Myocyte (in vitro differentiated cells): ENCODE results near the gene UVSSA. TPM values are rescaled to one million over a fixed set of nuclear protein-coding genes. Genes with fewer than 3 reads are reported as not detected.
"Not testable (repeated sequence)": the region's sequence is repeated elsewhere in the genome, so short reads cannot be mapped to it uniquely, and the experiment has no call there.

ENCODE experiments used
- DNase-seq: peaks from one replicate; pipeline ENCODE4 v3.0.0-alpha.2; 2012; ENCODE audit warnings: low read depth
- total RNA-seq: library from RNA; depleted of rRNA; stranded (reverse); fragments of >200 nt; gene quantifications from 2 replicates; pipeline ENCODE4 v1.2.3, GENCODE V29; 2014

UVSSA gene
- total RNA-seq, 1 donor from 2014 or later: 7.9 TPM

- no peak for DNase-seq
Observed at GRCh38 chr4:1385373-1386340, 38.6 kb downstream of the UVSSA start.

- not testable (repeated sequence) for DNase-seq
Observed at GRCh38 chr4:1393363-1393762, 46.4 kb downstream of the UVSSA start.

GRCh38 chr4:1393866-1394265 is 46.9 kb downstream of the UVSSA start:
- DNase-seq: no peak

DNA sequence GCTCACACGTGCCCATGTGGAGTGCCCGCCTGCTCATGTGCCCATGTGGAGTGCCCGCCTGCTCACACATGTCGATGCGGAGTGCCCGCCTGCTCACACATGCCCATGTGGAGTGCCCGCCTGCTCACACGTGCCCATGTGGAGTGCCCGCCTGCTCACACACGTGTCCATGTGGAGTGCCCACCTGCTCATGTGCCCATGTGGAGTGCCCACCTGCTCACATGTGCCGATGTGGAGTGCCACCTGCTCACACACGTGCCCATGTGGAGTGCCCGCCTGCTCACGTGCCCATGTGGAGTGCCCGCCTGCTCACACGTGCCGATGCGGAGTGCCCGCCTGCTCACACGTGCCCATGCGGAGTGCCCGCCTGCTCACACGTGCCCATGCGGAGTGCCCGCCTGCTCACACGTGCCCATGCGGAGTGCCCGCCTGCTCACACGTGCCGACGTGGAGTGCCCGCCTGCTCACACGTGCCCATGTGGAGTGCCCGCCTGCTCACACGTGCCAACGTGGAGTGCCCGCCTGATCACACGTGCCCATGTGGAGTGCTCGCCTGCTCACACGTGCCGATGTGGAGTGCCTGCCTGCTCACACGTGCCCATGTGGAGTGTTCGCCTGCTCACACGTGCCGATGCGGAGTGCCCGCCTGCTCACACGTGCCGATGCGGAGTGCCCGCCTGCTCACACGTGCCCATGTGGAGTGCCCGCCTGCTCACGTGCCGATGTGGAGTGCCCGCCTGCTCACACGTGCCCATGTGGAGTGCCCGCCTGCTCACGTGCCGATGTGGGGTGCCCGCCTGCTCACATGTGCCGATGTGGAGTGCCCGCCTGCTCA is 47.8 kb downstream of the UVSSA start:
- not testable (repeated sequence) for DNase-seq

DNA sequence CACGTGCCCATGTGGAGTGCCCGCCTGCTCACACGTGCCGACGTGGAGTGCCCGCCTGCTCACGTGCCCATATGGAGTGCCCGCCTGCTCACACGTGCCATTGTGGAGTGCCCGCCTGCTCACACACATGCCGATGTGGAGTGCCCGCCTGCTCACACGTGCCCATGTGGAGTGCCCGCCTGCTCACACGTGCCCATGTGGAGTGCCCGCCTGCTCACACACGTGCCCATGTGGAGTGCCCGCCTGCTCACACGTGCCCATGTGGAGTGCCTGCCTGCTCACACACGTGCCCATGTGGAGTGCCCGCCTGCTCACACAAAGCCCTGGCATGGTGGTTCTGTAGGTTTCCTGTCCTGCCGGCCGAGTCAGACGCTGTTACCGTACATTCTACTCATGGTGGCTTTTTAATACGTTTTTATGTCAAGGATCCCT is 48.4 kb downstream of the UVSSA start:
- DNase-seq: not testable (repeated sequence)

- DNase-seq: no peak
Observed at GRCh38 chr4:1395941-1396805, 49.2 kb downstream of the UVSSA start.

DNA sequence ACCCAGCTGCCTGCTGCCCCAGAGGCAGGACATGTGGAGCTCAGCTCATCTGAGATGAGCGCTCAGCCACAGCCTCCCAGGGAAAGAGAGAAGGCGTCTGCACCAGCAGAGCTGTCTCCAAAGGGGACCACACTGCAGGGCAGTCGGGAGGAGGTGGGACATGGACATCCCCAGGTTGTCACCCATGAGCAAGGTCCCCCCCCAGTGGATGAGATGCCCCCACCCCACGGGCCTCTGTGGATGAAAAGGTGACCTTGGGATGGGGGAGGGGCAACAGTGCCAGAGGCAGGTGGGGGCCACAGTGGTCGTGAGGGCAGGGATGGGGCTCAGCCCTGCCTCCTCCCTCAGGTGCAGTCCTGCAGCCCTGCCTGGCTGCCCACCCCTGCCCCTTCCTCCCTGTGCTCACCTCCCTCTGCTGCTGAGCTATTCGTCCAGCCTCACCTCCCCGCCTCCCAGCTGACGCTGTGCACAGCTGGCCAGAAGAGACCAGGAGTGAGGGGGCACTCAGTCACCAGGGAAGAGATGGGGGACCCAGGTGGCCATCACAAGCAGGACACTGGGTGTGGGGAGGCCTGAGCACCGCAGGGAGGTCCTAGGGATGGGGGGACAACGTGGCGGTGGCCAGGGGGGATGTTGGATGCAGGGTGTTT is 49.9 kb downstream of the UVSSA start:
- DNase-seq: no peak

- DNase-seq: no peak
Observed at GRCh38 chr4:1398681-1399507, 51.9 kb downstream of the UVSSA start.

DNA sequence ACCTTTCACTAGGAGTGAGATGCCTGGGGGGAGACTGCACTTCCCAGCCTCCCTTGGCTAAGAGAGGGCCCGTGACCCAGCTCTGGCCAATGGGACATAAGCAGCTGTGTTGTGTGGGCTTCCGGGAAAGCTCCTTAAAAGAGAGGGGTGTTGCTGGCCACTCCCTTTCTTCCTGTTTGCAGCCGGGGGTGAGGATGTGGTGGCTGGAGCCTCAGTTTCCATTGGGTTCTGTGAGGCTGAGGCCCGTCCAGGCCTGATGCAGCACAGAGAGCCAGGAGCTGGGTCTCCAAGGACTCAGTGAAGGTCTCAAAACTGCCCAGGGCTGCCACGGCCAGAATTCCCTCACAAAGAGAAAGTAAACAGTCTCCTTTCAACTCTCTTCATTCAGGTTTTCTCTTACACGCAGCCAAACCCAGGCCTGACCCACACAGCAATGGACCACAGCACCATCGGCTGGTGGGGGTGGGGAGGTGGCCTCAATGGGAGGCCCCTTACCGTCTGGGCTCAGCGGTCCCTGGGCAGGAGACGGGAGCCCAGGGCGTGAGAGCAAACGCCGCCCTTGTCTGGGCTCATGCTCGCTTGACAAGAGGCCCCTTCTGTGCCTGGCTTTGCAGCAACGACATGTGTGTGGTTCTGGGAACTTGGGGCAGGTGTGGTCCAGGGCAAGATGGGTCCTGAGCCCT is 52.6 kb downstream of the UVSSA start:
- DNase-seq: no peak

GRCh38 chr4:1400191-1400805 is 53.3 kb downstream of the UVSSA start:
- DNase-seq: no peak

- DNase-seq: peak; percentile 12
Observed at GRCh38 chr4:1400831-1401408, 53.9 kb downstream of the UVSSA start.

DNA sequence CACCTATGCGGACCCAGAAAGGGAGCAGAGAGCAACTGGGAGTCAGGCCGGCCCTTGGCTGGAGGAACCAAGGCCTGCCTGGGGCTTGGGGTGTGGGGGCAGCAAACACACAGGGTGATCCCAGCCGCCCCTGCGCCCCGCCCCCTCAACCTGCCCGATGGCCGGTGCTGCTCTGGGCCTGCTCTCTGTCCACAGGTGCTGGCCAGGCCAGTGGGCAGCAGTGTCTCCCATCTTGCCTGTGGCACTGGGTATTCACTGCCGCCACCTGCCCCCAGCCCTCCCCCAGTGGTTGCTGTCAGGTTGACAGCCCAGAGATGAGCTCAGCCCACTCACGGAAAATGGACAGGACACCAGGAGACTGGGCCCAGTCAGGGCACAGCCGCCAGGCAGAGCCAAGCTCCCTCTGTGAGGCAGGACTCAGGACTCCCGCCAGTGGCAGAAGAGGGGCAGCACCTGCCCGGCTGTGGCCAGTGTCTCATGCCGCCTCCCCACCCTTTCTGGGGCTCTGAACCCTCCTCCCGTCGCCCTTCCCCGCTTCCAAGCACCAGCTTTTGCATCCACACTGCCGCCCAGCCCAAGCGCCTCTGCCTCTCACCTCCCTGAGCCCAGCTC is 54.5 kb downstream of the UVSSA start:
- no peak for DNase-seq

DNA sequence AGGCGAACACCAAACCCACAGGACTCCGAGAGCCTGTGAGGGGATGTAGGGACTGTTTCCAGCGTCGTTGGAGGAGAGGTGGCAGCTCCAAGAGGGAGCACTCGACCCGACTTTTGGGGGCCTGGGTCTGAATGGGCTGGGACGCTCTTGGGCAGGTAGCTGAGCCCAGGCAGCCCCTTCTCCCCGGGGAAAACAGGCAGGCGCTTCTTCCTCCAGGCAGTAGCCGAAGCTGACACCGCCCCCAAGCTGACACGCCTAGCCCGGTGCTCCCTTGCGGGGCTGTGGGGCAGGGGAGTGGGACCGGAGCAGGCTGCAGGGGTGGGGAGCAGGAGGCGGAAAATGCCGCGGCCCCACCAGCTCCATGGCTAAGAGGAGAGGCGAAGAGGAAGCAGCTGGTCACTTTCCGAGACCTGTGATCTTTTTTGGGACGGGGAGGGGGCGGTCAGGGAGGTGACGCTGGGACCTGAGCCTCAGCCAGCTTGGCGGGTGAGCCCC is 55.1 kb downstream of the UVSSA start:
- DNase-seq: no peak

DNA sequence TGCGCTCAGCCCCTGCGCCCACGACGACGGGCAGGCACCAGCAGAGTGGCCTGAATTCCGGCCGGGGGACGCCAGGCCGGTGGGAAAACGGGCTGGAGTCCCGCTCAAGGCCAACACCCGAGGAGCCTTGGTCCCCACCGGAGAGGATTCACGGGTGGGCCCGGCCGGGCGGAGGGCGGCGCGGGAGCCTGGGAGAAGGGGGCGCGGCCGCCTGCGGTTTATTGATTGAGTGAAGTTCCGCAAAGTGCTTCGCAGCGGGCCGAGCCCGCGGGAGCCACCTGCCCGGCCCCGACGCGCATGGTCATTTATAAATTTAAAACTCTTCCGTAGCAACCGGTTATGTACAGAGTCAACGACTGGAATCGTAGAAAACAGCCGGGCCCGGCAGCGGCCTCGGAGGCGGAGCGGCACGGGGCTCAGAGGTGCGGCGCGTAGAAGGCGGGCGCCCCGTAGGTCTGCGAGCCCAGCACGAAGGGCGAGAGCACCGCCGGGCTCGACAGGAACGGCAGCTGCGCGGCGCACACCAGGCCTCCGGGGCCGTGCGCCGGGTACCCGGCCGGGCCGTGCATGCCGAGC is 55.6 kb downstream of the UVSSA start:
- no peak for DNase-seq

DNA sequence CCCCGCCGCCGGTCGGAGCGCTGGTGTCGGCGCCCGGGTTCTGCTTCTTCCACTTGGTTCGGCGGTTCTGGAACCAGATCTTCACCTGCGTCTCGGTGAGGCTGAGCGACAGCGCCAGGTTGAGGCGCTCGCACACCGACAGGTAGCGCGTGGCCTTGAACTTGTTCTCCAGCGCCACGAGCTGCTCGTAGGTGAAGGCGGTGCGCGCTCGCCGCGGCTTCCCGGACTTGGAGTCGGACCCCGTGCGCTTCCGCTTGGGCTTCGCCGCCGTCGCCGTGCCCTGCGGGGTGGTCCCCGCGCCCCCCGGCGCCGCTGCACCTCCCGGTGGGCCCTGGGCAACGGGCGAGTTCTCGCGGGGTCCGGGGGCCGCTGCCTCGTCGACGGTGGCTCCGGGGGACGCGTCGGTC is 56.2 kb downstream of the UVSSA start:
- DNase-seq: no peak

DNA sequence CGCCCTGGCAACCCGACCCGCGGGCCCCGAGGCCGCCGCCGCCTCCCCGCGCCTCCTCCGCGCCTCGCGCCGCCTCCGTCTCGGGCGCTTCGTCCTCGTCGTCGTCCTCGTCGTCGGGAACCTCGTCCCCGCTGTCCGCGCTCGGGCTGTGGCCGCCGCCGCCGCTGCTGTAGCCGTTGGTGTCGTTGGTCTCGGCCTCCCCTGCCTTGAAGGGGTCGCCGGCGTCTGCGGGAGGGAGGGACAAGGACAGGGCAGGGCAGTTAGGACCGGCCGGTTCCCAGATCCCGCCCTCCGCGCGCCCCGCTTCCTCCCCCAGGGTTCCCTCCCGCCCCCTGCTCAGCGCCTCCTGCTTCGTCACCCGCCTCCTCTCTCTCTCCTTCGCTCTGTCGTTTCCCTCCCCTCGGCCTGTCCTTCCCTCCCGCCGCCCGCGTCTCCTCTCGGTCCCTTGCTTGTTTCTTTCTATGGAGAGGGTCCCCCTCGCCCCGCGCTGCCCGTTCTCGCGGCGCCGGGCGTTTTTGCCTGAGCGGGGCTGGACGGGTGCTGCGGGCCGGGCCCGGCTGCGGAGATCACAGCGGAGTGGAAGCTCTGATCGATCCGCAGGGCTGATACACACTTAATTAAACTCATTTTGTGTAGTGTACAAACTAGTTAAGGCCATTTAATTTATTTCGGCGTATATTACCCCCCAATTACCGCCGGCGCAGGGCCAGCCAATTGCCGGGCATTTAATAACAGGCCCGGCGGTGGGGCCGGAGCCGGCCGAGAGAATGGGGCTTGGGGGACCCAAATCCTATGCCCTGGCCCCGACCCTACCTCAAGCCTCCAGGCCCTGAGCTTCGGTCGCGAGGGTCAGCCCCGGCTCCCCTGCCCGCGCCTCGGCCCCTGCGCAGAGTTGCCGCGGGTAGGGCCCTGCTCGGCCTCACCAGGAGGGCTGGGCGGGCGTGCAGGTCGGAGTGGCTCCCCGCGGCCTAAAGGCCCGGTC is 56.9 kb downstream of the UVSSA start:
- DNase-seq: no peak
